Osteoblast (primary cell): Measurements from ENCODE around the gene ITGB5. TPM values are rescaled to one million over a fixed set of nuclear protein-coding genes. Genes with fewer than 3 reads are reported as not detected.

ENCODE experiments used
- DNase-seq: peaks from one replicate; pipeline ENCODE4 v3.0.0; 2011; ENCODE audit warnings: low spot score, mixed read lengths; ENCODE audit not compliant: insufficient read length; ENCODE audit errors: missing footprints
- H2AFZ ChIP-seq: 2 replicates; pipeline ENCODE4 v1.6.0; 2011; ENCODE audit warnings: mild to moderate bottlenecking, low read length
- H3K27ac ChIP-seq: 2 replicates; pipeline ENCODE4 v1.5.1; 2011; ENCODE audit warnings: mild to moderate bottlenecking, low read depth, low read length, moderate library complexity
- H3K27me3 ChIP-seq: 2 replicates; pipeline ENCODE4 v1.6.0; 2012; ENCODE audit warnings: mild to moderate bottlenecking, control low read depth, inconsistent platforms, low read length, moderate library complexity; ENCODE audit not compliant: insufficient read depth
- H3K36me3 ChIP-seq: 2 replicates; pipeline ENCODE4 v1.5.1; 2011; ENCODE audit warnings: mild to moderate bottlenecking, low read length, control low read depth, moderate library complexity; ENCODE audit not compliant: insufficient read depth
- H3K4me1 ChIP-seq: 2 replicates; pipeline ENCODE4 v1.5.1; 2011; ENCODE audit warnings: mild to moderate bottlenecking, low read length, control low read depth, moderate library complexity; ENCODE audit not compliant: insufficient read depth
- H3K4me2 ChIP-seq: 2 replicates; pipeline ENCODE4 v1.6.0; 2011; ENCODE audit warnings: mild to moderate bottlenecking, low read length; ENCODE audit not compliant: insufficient read depth
- H3K4me3 ChIP-seq: fragments of 200-600 bp; sonication (generic); 3 replicates; pipeline ENCODE4 v1.5.1; 2012; ENCODE audit warnings: mild to moderate bottlenecking, low read length, inconsistent platforms; ENCODE audit not compliant: insufficient read depth
- H3K79me2 ChIP-seq: 2 replicates; pipeline ENCODE4 v1.6.0; 2012; ENCODE audit warnings: mild to moderate bottlenecking, low read length, control low read depth, inconsistent platforms; ENCODE audit not compliant: insufficient read depth
- H3K9me3 ChIP-seq: 2 replicates; pipeline ENCODE4 v1.5.1; 2011; ENCODE audit warnings: low read depth, low read length, control low read depth
- H4K20me1 ChIP-seq: 2 replicates; pipeline ENCODE4 v1.6.0; 2012; ENCODE audit warnings: mild to moderate bottlenecking, low read length, control low read depth; ENCODE audit not compliant: insufficient read depth
- total RNA-seq: library from RNA; depleted of rRNA; stranded (reverse); fragments of >200 nt; gene quantifications from 2 replicates; pipeline ENCODE4 v1.2.3, GENCODE V29; 2012
- TF ChIP-seq, protein P1 (sequence below): IDR thresholded peaks from 2 replicates; pipeline ENCODE4 v1.5.1; 2011; ENCODE audit warnings: mild to moderate bottlenecking, low read depth, low read length, moderate library complexity; ENCODE audit errors: extremely low read depth

Gene ITGB5
- total RNA-seq, 1 donor: 433 TPM

DNA sequence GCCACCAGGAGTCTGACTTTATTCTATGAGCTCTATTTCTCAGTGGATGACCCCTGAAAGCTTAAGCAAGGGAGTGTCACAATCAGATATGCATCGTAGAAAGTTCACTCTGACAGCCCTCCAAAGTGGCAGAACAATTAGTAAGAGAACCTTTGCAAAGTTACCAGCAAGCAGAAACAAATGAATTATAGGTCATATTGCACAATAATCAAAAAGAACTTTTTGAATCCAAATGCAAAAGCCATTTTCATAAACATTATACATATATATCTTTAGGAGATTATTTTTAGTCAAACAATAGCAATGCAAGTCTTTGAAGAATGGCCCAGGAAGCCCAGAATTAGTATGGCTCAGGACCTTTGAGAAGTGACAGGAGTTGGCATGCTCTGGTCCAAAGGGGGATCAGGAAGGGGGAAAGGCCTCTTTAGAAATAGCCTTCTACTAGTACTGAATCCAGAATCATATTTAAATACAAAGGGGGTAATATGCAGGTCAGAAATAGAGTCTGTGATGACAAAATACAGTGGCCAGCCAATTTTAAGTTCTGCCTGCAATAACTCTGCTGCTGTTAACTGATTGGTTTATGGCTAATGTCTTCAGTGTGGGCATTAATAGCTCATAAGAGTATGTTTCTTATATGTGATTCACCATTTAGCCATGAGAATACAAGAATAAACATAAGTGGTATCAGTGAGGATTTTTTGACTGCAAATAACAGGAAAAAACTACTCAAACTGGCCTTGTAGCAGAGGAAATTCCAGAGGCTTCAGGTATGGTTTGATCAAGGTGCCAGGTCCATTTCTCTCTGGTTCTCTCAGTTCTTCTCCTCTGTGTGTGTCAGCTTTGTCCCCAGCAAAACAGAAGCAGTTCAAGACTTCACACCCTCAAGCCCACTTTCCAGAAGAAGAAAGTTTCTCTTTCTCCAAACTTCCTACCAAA, 17.0 kb upstream of the ITGB5 start:
- no peaks in the 10 kb centered on the region for H3K36me3 ChIP-seq
- H2AFZ ChIP-seq: no peak overlapping the region
- TF ChIP-seq, protein P1, sequence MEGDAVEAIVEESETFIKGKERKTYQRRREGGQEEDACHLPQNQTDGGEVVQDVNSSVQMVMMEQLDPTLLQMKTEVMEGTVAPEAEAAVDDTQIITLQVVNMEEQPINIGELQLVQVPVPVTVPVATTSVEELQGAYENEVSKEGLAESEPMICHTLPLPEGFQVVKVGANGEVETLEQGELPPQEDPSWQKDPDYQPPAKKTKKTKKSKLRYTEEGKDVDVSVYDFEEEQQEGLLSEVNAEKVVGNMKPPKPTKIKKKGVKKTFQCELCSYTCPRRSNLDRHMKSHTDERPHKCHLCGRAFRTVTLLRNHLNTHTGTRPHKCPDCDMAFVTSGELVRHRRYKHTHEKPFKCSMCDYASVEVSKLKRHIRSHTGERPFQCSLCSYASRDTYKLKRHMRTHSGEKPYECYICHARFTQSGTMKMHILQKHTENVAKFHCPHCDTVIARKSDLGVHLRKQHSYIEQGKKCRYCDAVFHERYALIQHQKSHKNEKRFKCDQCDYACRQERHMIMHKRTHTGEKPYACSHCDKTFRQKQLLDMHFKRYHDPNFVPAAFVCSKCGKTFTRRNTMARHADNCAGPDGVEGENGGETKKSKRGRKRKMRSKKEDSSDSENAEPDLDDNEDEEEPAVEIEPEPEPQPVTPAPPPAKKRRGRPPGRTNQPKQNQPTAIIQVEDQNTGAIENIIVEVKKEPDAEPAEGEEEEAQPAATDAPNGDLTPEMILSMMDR: no peak
- H3K4me2 ChIP-seq: no peak overlapping the region
- peaks cover 2% of the 10 kb centered on the region for H3K79me2 ChIP-seq
- H3K27ac ChIP-seq: no peak overlapping the region
- H3K27me3 ChIP-seq: peaks cover 11% of the 10 kb centered on the region
- DNase-seq: no peak
- H3K9me3 ChIP-seq: no peaks in the 10 kb centered on the region
- H3K4me3 ChIP-seq: no peak overlapping the region
- no peaks in the 10 kb centered on the region for H4K20me1 ChIP-seq
- H3K4me1 ChIP-seq: peaks cover 5% of the 10 kb centered on the region

DNA sequence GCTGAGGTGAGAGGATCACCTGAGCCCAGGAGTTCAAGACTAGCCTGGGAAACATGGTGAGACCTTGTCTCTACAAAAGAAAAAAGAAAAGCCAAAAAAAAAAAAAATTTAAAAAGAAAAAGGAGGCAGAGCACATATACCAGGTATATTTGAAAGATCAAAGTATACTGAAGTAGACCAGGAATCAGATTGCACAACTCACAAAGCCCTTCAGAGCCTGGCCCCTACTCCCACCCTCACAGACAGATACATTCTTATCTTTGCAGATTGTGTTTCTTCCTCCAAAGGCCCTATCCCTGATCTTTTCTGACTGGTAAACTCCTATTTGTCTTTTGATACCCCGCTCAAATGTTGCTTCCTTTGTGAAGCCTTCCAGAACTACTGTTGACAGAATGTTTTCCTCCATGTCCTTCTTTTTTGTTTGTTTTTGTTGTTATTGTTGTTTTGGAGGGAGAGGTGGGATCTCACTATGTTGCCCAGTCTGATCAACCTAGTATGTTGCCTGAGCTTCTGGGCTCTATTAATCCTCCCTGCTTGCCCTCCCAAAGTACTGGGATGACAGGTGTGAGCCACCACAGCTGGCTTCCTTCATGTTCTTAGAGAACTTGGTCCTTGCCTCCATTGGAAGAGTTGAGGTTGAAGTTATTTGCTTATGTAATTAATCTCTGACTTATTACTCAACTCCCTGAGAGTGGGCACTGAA, 9.8 kb upstream of the ITGB5 start:
- no peaks in the 10 kb centered on the region for H3K36me3 ChIP-seq
- peaks cover 2% of the 10 kb centered on the region for H3K79me2 ChIP-seq
- no peak for DNase-seq
- peaks cover 5% of the 10 kb centered on the region for H3K4me1 ChIP-seq
- TF ChIP-seq, protein P1: no peak
- H3K9me3 ChIP-seq: no peaks in the 10 kb centered on the region
- H3K27ac ChIP-seq: no peak overlapping the region
- no peak overlapping the region for H3K4me2 ChIP-seq
- no peak overlapping the region for H2AFZ ChIP-seq
- H3K4me3 ChIP-seq: no peak overlapping the region
- H4K20me1 ChIP-seq: no peaks in the 10 kb centered on the region
- H3K27me3 ChIP-seq: no peaks in the 10 kb centered on the region

DNA sequence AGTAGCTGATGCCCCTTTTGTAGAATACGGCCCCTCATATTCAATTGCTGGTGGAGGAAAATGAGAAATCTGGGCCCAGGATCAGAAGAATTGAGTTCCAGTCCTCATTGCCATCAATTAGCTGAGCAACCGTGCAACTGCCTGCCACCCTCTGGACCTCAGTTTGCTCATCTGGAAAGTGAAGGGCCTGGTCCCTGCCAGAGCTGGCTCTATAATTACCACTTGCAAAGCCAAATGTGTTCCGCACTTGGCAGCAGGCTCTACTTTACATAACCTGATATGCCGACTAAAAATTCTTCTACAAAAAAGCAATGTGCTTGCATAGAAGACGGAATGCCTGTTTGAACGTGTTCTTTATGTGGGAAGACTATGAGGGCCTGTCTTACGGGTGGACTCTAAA, 8.6 kb upstream of the ITGB5 start:
- no peaks in the 10 kb centered on the region for H3K36me3 ChIP-seq
- TF ChIP-seq, protein P1: no peak
- H3K4me3 ChIP-seq: no peak overlapping the region
- no peaks in the 10 kb centered on the region for H3K9me3 ChIP-seq
- H3K27ac ChIP-seq: no peak overlapping the region
- H3K4me1 ChIP-seq: peaks cover under 1% of the 10 kb centered on the region
- H3K79me2 ChIP-seq: peaks cover 2% of the 10 kb centered on the region
- DNase-seq: no peak
- H4K20me1 ChIP-seq: no peaks in the 10 kb centered on the region
- no peak overlapping the region for H2AFZ ChIP-seq
- H3K27me3 ChIP-seq: no peaks in the 10 kb centered on the region
- H3K4me2 ChIP-seq: no peak overlapping the region

DNA sequence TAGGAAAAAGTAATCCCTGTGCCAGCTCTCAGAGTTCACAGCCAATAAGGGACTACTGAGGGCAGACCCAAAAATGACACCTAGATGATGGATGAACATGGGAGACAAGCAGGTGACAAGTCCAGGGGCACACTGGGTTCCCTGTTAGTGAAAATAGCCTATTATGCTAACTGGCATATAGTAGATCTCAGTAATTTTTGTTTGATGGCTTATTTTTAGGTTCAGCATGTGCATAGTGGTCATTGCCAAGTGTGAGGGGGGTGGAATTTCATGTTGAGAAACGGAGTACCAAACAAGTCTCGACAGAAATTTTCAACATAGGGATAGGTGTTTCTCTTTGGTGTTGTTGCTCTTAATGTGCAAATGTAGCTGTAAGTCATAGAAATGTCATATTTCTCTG, 6.4 kb upstream of the ITGB5 start:
- H3K27me3 ChIP-seq: no peaks in the 10 kb centered on the region
- no peak overlapping the region for H2AFZ ChIP-seq
- no peaks in the 10 kb centered on the region for H3K9me3 ChIP-seq
- TF ChIP-seq, protein P1: no peak
- no peaks in the 10 kb centered on the region for H3K4me1 ChIP-seq
- H3K4me2 ChIP-seq: no peak overlapping the region
- no peak for DNase-seq
- no peak overlapping the region for H3K27ac ChIP-seq
- no peaks in the 10 kb centered on the region for H3K36me3 ChIP-seq
- no peaks in the 10 kb centered on the region for H3K79me2 ChIP-seq
- H4K20me1 ChIP-seq: no peaks in the 10 kb centered on the region
- H3K4me3 ChIP-seq: no peak overlapping the region
